HG03066 (cell line): ENCODE measurements around the gene SCARB1.
"Not testable (repeated sequence)": the region's sequence is repeated elsewhere in the genome, so short reads cannot be mapped to it uniquely, and the experiment has no call there.

Experiments
- ATAC-seq: cut with Tn5 transposase; IDR thresholded peaks from one replicate; pipeline ENCODE4 v1.9.1; 2021; ENCODE audit warnings: low read depth; ENCODE audit not compliant: unreplicated experiment

SCARB1 gene

GRCh38 chr12:124884587-124885438, 21.1 kb upstream of the SCARB1 start:
- ATAC-seq: peak; percentile 70

GRCh38 chr12:124883263-124884130, 19.8 kb upstream of the SCARB1 start:
- no peak for ATAC-seq

GRCh38 chr12:124881123-124881522, 17.5 kb upstream of the SCARB1 start:
- no peak for ATAC-seq

- not testable (repeated sequence) for ATAC-seq
These were observed 16.7 kb upstream of the SCARB1 start for GRCh38 chr12:124880335-124880734.

- ATAC-seq: no peak
These were observed 15.3 kb upstream of the SCARB1 start for GRCh38 chr12:124878795-124879516.

- no peak for ATAC-seq
These were observed 13.8 kb upstream of the SCARB1 start for GRCh38 chr12:124877423-124877822.

GRCh38 chr12:124876171-124876570, 12.5 kb upstream of the SCARB1 start:
- ATAC-seq: no peak

- ATAC-seq: no peak
These were observed 12.1 kb upstream of the SCARB1 start for GRCh38 chr12:124875803-124876132.

GRCh38 chr12:124874988-124875802, 11.5 kb upstream of the SCARB1 start:
- ATAC-seq: no peak

- ATAC-seq: no peak
These were observed 10.5 kb upstream of the SCARB1 start for GRCh38 chr12:124874188-124874587.

- no peak for ATAC-seq
These were observed 8.5 kb upstream of the SCARB1 start for GRCh38 chr12:124872068-124872719.

- no peak for ATAC-seq
These were observed 7.6 kb upstream of the SCARB1 start for GRCh38 chr12:124871297-124871696.

GRCh38 chr12:124870515-124870914, 6.9 kb upstream of the SCARB1 start:
- ATAC-seq: no peak

- ATAC-seq: no peak
These were observed 5.5 kb upstream of the SCARB1 start for GRCh38 chr12:124869059-124869665.

GRCh38 chr12:124868252-124869058, 4.8 kb upstream of the SCARB1 start:
- ATAC-seq: no peak

GRCh38 chr12:124867401-124867930, 3.8 kb upstream of the SCARB1 start:
- no peak for ATAC-seq

- ATAC-seq: no peak
These were observed 3.3 kb upstream of the SCARB1 start for GRCh38 chr12:124866883-124867400.
